ENCODE measurements around the gene AK3. TPM values are rescaled to one million over a fixed set of nuclear protein-coding genes. Genes with fewer than 3 reads are reported as not detected.

The AK3 gene
- total RNA-seq, 1 experiment from 2014 or later, result 79.2 TPM

- intact Hi-C loops (cut with micrococcal nuclease), result loop anchor here (5.0 kb wide), 1 partner anchor 81 kb away; the partner anchor contains the start of gene PLPP6
- DNase-seq (no peak), ATAC-seq (no peak)
- Histone ChIP-seq H3K79me2 (ENCODE audit: low read length) (peaks cover 26% of the 10 kb centered on the region), H3K4me3 (ENCODE audit: low read length) (no peak overlapping the region), H3K4me1 (ENCODE audit: insufficient read depth, low read length) (peaks cover 15% of the 10 kb centered on the region; the same call in 1 of the 2 replicates), H3K27me3 (ENCODE audit: low read length) (no peaks in the 10 kb centered on the region), H3K9me2 (replicated peaks; ENCODE audit: low read length) (no peaks in the 10 kb centered on the region), H3F3A (ENCODE audit: low read length, unreplicated experiment) (no peaks in the 10 kb centered on the region), H3K27ac (ENCODE audit: low read length) (no peak overlapping the region), H3K36me3 (ENCODE audit: low read depth, low read length) (no peaks in the 10 kb centered on the region), H4K20me1 (ENCODE audit: low read length) (no peaks in the 10 kb centered on the region), H3K9me3 (ENCODE audit: low read length) (no peaks in the 10 kb centered on the region), H3K4me2 (ENCODE audit: low read length) (no peak overlapping the region), H3K9ac (ENCODE audit: low read length) (no peak overlapping the region), H2AFZ (ENCODE audit: low read length) (no peak overlapping the region)
- CTCF ChIA-PET, result no interaction called here
- POLR2A ChIA-PET (ENCODE audit: unreplicated experiment), result no interaction called here
- no peak for TF ChIP-seq CTCF (conservative IDR thresholded peaks at IDR 0.05; ENCODE audit: low read depth, low read length)
- BruUV-seq (replicated peaks), result no TSS peak
These were observed 2.3 kb upstream of the AK3 start for GRCh38 chr9:4743131-4743875.

GRCh38 chr9:4742246-4742645 is 1.2 kb upstream of the AK3 start:
- H3K9ac ChIP-seq (ENCODE audit: low read length), result no peak overlapping the region
- peak overlapping the region; percentile 96; the same call in 1 of the 2 replicates for H3K4me3 ChIP-seq (ENCODE audit: low read length)
- DNase-seq (peak; percentile 24), ATAC-seq (no peak)
- POLR2A ChIA-PET (ENCODE audit: unreplicated experiment), result interaction anchor here (0.6 kb wide), 1 partner anchor 297 kb away, joined by 3 read pairs; no protein-coding TSS in a partner anchor
- no peaks in the 10 kb centered on the region for H3K9me2 ChIP-seq (replicated peaks; ENCODE audit: low read length)
- H3K36me3 ChIP-seq (ENCODE audit: low read depth, low read length), result no peaks in the 10 kb centered on the region
- H3K27me3 ChIP-seq (ENCODE audit: low read length), result no peaks in the 10 kb centered on the region
- no peaks in the 10 kb centered on the region for H3K9me3 ChIP-seq (ENCODE audit: low read length)
- H3K4me2 ChIP-seq (ENCODE audit: low read length), result peak overlapping the region; percentile 99
- H3K27ac ChIP-seq (ENCODE audit: low read length), result no peak overlapping the region
- no peaks in the 10 kb centered on the region for H4K20me1 ChIP-seq (ENCODE audit: low read length)
- H3K4me1 ChIP-seq (ENCODE audit: insufficient read depth, low read length), result peaks cover 15% of the 10 kb centered on the region; the same call in 1 of the 2 replicates
- peaks cover 36% of the 10 kb centered on the region for H3K79me2 ChIP-seq (ENCODE audit: low read length)
- CTCF ChIA-PET, result no interaction called here
- no peaks in the 10 kb centered on the region for H3F3A ChIP-seq (ENCODE audit: low read length, unreplicated experiment)
- H2AFZ ChIP-seq (ENCODE audit: low read length), result peak overlapping the region; percentile 92
- no peak for TF ChIP-seq EZH2 (IDR thresholded peaks at IDR 0.05; ENCODE audit: low read length, unreplicated experiment)
- TF ChIP-seq EZH2phosphoT487 (IDR thresholded peaks at IDR 0.05; ENCODE audit: borderline replicate concordance, low read length), result no peak
- no peak for TF ChIP-seq CTCF (conservative IDR thresholded peaks at IDR 0.05; ENCODE audit: low read depth, low read length)
- intact Hi-C loops (cut with micrococcal nuclease), result loop anchor here (5.0 kb wide), 1 partner anchor 80 kb away; the partner anchor contains the start of gene PLPP6
- BruUV-seq (replicated peaks), result no TSS peak
